Astrocyte (in vitro differentiated cells and primary cell): ENCODE results near the gene FGF1. TPM values are rescaled to one million over a fixed set of nuclear protein-coding genes. Genes with fewer than 3 reads are reported as not detected.

ENCODE experiments used
- DNase-seq: peaks from one replicate; pipeline ENCODE4 v3.0.0-alpha.2; 2010; ENCODE audit warnings: low read depth
- FAIRE-seq: peaks from 2 replicates; lab custom pipeline; 2011; peaks lifted over from hg19 to GRCh38; lab: Jason Lieb, UNC
- H2AFZ ChIP-seq: 2 replicates; pipeline ENCODE4 v1.6.0; 2012; ENCODE audit warnings: low read depth, low read length, inconsistent platforms
- H3K27ac ChIP-seq: 2 replicates; pipeline ENCODE4 v1.5.1; 2011; ENCODE audit warnings: low read depth, low read length, inconsistent platforms
- H3K27me3 ChIP-seq: 2 replicates; pipeline ENCODE4 v1.6.0; 2011; ENCODE audit warnings: low read length, inconsistent platforms; ENCODE audit not compliant: insufficient read depth
- H3K36me3 ChIP-seq: 2 replicates; pipeline ENCODE4 v1.5.1; 2011; ENCODE audit warnings: low read length, inconsistent platforms; ENCODE audit not compliant: insufficient read depth
- H3K4me1 ChIP-seq: 2 replicates; pipeline ENCODE4 v1.5.1; 2011; ENCODE audit warnings: low read length, inconsistent platforms; ENCODE audit not compliant: insufficient read depth
- H3K4me2 ChIP-seq: 2 replicates; pipeline ENCODE4 v1.6.0; 2012; ENCODE audit warnings: low read length, inconsistent platforms
- H3K4me3 ChIP-seq: 2 replicates; pipeline ENCODE4 v1.5.1; 2011; ENCODE audit warnings: low read depth, mild to moderate bottlenecking, low read length, inconsistent platforms; ENCODE audit not compliant: insufficient read depth
- H3K79me2 ChIP-seq: 2 replicates; pipeline ENCODE4 v1.6.0; 2012; ENCODE audit warnings: mild to moderate bottlenecking, low read length, inconsistent platforms; ENCODE audit not compliant: insufficient read depth
- H3K9ac ChIP-seq: 2 replicates; pipeline ENCODE4 v1.6.0; 2012; ENCODE audit warnings: mild to moderate bottlenecking, low read length, inconsistent platforms
- H3K9me3 ChIP-seq: 2 replicates; pipeline ENCODE4 v1.5.1; 2012; ENCODE audit warnings: low read depth, mild to moderate bottlenecking, low read length, inconsistent platforms; ENCODE audit not compliant: insufficient read depth
- H4K20me1 ChIP-seq: 2 replicates; pipeline ENCODE4 v1.6.0; 2012; ENCODE audit warnings: low read length, inconsistent platforms; ENCODE audit not compliant: insufficient read depth
- H3K27ac Mint-ChIP-seq: one replicate; pipeline ENCODE4 v1.8.0; 2021; ENCODE audit warnings: mild to moderate bottlenecking, mixed read lengths; ENCODE audit not compliant: unreplicated experiment
- H3K27me3 Mint-ChIP-seq: one replicate; pipeline ENCODE4 v1.8.0; 2021; ENCODE audit warnings: low read depth, mixed read lengths; ENCODE audit not compliant: unreplicated experiment
- H3K36me3 Mint-ChIP-seq: one replicate; pipeline ENCODE4 v1.8.0; 2021; ENCODE audit warnings: low read depth, mixed read lengths; ENCODE audit not compliant: unreplicated experiment
- H3K4me1 Mint-ChIP-seq: one replicate; pipeline ENCODE4 v1.8.0; 2021; ENCODE audit warnings: low read depth, mixed read lengths; ENCODE audit not compliant: unreplicated experiment
- H3K4me3 Mint-ChIP-seq: one replicate; pipeline ENCODE4 v1.8.0; 2021; ENCODE audit warnings: mild to moderate bottlenecking, moderate library complexity, mixed read lengths; ENCODE audit not compliant: unreplicated experiment
- H3K9me3 Mint-ChIP-seq: one replicate; pipeline ENCODE4 v1.8.0; 2021; ENCODE audit warnings: mild to moderate bottlenecking, mixed read lengths; ENCODE audit not compliant: unreplicated experiment
- CTCF ChIP-seq: IDR thresholded peaks from 2 replicates; pipeline ENCODE4 v1.5.1; 2011; ENCODE audit warnings: low read depth, mild to moderate bottlenecking, inconsistent platforms, low read length, moderate library complexity; ENCODE audit not compliant: insufficient read depth
- EZH2 ChIP-seq: IDR thresholded peaks from 2 replicates; pipeline ENCODE4 v1.6.1; 2012; ENCODE audit warnings: mild to moderate bottlenecking, low read length, inconsistent platforms; ENCODE audit not compliant: insufficient read depth
- total RNA-seq: library from RNA; stranded (reverse); gene quantifications from 2 replicates; pipeline ENCODE4 v1.2.1, GENCODE V29; 2021

FGF1 gene
- total RNA-seq, 1 donor from 2014 or later = 70.9 TPM

GRCh38 chr5:142644640-142645361 lies 41.1 kb downstream of the FGF1 start:
- Mint-ChIP-seq H3K4me3 (no peak overlapping the region), H3K36me3 (no peaks in the 10 kb centered on the region), H3K4me1 (peaks cover 37% of the 10 kb centered on the region), H3K27ac (peak overlapping the region; percentile 95), H3K9me3 (no peaks in the 10 kb centered on the region), H3K27me3 (no peaks in the 10 kb centered on the region)
- peak overlapping the region; percentile 71 for H2AFZ ChIP-seq
- H3K9me3 ChIP-seq = no peaks in the 10 kb centered on the region
- H3K4me2 ChIP-seq = peak overlapping the region; percentile 76
- H3K9ac ChIP-seq = peak overlapping the region; percentile 58
- H4K20me1 ChIP-seq = no peaks in the 10 kb centered on the region
- H3K4me1 ChIP-seq = peaks cover 24% of the 10 kb centered on the region
- H3K27ac ChIP-seq = peak overlapping the region; percentile 88
- DNase-seq (peak; percentile 100), FAIRE-seq (peak; percentile 99)
- H3K36me3 ChIP-seq = no peaks in the 10 kb centered on the region
- TF ChIP-seq EZH2 (no peak), CTCF (no peak)
- no peaks in the 10 kb centered on the region for H3K79me2 ChIP-seq
- H3K27me3 ChIP-seq = no peaks in the 10 kb centered on the region
- peak overlapping the region; percentile 25 for H3K4me3 ChIP-seq

GRCh38 chr5:142644127-142644526 lies 41.8 kb downstream of the FGF1 start:
- peaks cover 24% of the 10 kb centered on the region for H3K4me1 ChIP-seq
- Mint-ChIP-seq H3K27me3 (no peaks in the 10 kb centered on the region), H3K27ac (peak overlapping the region; percentile 95), H3K4me1 (peaks cover 37% of the 10 kb centered on the region), H3K36me3 (no peaks in the 10 kb centered on the region), H3K9me3 (no peaks in the 10 kb centered on the region), H3K4me3 (no peak overlapping the region)
- peak overlapping the region; percentile 76 for H3K4me2 ChIP-seq
- no peak overlapping the region for H2AFZ ChIP-seq
- DNase-seq (no peak), FAIRE-seq (no peak)
- H3K9me3 ChIP-seq = no peaks in the 10 kb centered on the region
- H3K27ac ChIP-seq = peak overlapping the region; percentile 88
- peak overlapping the region; percentile 25 for H3K4me3 ChIP-seq
- no peaks in the 10 kb centered on the region for H3K36me3 ChIP-seq
- H4K20me1 ChIP-seq = no peaks in the 10 kb centered on the region
- no peaks in the 10 kb centered on the region for H3K27me3 ChIP-seq
- no peaks in the 10 kb centered on the region for H3K79me2 ChIP-seq
- H3K9ac ChIP-seq = peak overlapping the region; percentile 17
- TF ChIP-seq EZH2 (no peak), CTCF (no peak)

GRCh38 chr5:142643634-142644033 lies 42.3 kb downstream of the FGF1 start:
- no peaks in the 10 kb centered on the region for H3K36me3 Mint-ChIP-seq
- no peaks in the 10 kb centered on the region for H3K9me3 Mint-ChIP-seq
- peak overlapping the region; percentile 76 for H3K4me2 ChIP-seq
- no peaks in the 10 kb centered on the region for H3K27me3 Mint-ChIP-seq
- H3K27ac Mint-ChIP-seq = no peak overlapping the region
- H3K4me3 ChIP-seq = no peak overlapping the region
- DNase-seq (no peak), FAIRE-seq (no peak)
- no peaks in the 10 kb centered on the region for H3K79me2 ChIP-seq
- peaks cover 24% of the 10 kb centered on the region for H3K4me1 ChIP-seq
- no peaks in the 10 kb centered on the region for H3K27me3 ChIP-seq
- no peaks in the 10 kb centered on the region for H3K9me3 ChIP-seq
- H3K9ac ChIP-seq = no peak overlapping the region
- TF ChIP-seq CTCF (no peak), EZH2 (no peak)
- peaks cover 37% of the 10 kb centered on the region for H3K4me1 Mint-ChIP-seq
- H3K36me3 ChIP-seq = no peaks in the 10 kb centered on the region
- peak overlapping the region; percentile 88 for H3K27ac ChIP-seq
- H3K4me3 Mint-ChIP-seq = no peak overlapping the region
- no peaks in the 10 kb centered on the region for H4K20me1 ChIP-seq
- H2AFZ ChIP-seq = no peak overlapping the region
